ENCODE results near the gene IFNA13. TPM values are rescaled to one million over a fixed set of nuclear protein-coding genes. Genes with fewer than 3 reads are reported as not detected.

The IFNA13 gene
- total RNA-seq, 3 donors from 2014 or later, result not detected

GRCh38 chr9:21334701-21335632, 32.9 kb downstream of the IFNA13 start, which contains the start of gene KLHL9:
Gene KLHL9, minus strand, starts transcription at chr9:21335404. Its CDS starts 545 bp downstream, at chr9:21334859.
- H3K36me3 ChIP-seq, result no peaks in the 10 kb centered on the region
- no peaks in the 10 kb centered on the region for H3K9me3 ChIP-seq
- TF ChIP-seq CTCF (IDR thresholded peaks at IDR 0.05) (no peak), POLR2AphosphoS5 (IDR thresholded peaks at IDR 0.05) (peak; percentile 79 to 91 (median 84)), POLR2A (IDR thresholded peaks at IDR 0.05) (peak; percentile 52)
- peak within 1 kb of the TSS; percentile 98 to 99 for H3K27ac ChIP-seq
- peak within 1 kb of the TSS; percentile 83 to 96 (median 90) for H3K4me3 ChIP-seq
- intact Hi-C loops (cut with DNase I; ENCODE audit: low total_unique reads), result no loop called here
- H3K4me1 ChIP-seq, result peaks cover 3 to 19% of the 10 kb centered on the region in 2 donors
- H3K27me3 ChIP-seq, result no peaks in the 10 kb centered on the region
- peak; percentile 82 to 89 for DNase-seq (ENCODE audit: low spot score in 2 of 2)

DNA sequence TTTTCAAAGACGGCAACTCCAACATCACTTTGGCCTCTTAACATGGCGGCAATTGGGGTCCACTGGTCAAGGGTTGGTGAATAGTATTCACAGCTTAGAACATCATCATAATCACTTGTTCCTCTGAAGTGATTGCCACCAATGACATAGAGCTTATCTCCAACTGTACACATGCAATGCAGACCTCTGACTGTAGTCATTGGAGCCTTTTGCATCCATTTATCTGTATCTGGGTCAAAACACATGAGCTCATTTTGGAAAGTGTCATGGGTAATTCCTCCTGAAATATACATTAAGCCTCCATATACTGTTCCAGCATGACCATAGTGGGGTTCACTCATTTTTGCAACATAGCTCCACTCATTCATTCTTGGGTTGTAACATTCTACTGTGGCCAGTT, 34.6 kb downstream of the IFNA13 start:
- TF ChIP-seq POLR2AphosphoS5 (IDR thresholded peaks at IDR 0.05) (no peak), CTCF (IDR thresholded peaks at IDR 0.05) (no peak), POLR2A (IDR thresholded peaks at IDR 0.05) (no peak)
- intact Hi-C loops (cut with DNase I; ENCODE audit: low total_unique reads), result no loop called here

DNA sequence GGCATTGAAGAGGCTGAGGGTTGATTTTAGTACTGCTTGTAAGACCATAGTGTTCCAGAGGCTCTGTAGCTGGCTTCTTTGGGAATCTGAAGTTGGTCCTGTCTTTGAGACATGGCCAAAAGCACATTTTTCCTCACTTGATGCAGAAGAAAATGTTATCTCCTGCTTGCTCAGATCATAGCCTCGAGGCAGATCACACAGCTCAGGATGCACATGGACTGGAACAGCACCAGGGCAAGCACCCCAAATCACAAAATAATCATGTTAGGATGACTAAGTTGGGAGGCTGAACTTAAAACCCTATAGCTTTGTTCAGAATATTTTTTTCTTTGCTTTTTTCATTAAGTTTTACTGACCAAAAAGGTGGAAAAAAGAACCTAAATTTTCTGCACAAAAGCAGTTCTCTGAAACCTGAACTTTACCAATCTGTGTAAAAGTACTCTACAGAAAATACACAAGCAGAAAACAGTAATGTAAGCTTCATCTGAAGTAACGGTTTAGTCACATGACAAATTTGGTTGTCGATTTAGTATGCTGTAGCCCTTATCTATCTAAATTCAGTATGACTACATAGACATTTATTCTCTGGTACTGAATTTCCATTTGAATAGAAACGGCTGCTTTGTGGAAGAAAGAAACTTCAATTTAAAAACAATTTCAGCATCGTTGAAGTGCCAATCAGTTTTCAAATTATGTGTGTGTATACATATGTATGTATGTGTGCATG, 36.0 kb downstream of the IFNA13 start:
- H3K27me3 ChIP-seq, result no peaks in the 10 kb centered on the region
- TF ChIP-seq POLR2AphosphoS5 (IDR thresholded peaks at IDR 0.05) (no peak), POLR2A (IDR thresholded peaks at IDR 0.05) (no peak), CTCF (IDR thresholded peaks at IDR 0.05) (no peak)
- H3K36me3 ChIP-seq, result no peaks in the 10 kb centered on the region
- intact Hi-C loops (cut with DNase I; ENCODE audit: low total_unique reads), result no loop called here
- DNase-seq (ENCODE audit: low spot score in 2 of 2), result no peak
- no peak overlapping the region for H3K4me3 ChIP-seq
- H3K27ac ChIP-seq, result no peak overlapping the region
- H3K9me3 ChIP-seq, result no peaks in the 10 kb centered on the region
- peaks cover 3 to 19% of the 10 kb centered on the region in 2 donors for H3K4me1 ChIP-seq

More for the DNA sequence above, 34.6 kb downstream of the IFNA13 start:
- Histone ChIP-seq H3K4me1 (peaks cover 3 to 19% of the 10 kb centered on the region in 2 donors), H3K27ac (no peak overlapping the region), H3K36me3 (no peaks in the 10 kb centered on the region), H3K9me3 (no peaks in the 10 kb centered on the region), H3K4me3 (peak overlapping the region in 1 of 3 donors; percentile 96), H3K27me3 (no peaks in the 10 kb centered on the region)
- no peak for DNase-seq (ENCODE audit: low spot score in 2 of 2)

- Histone ChIP-seq H3K9me3 (no peaks in the 10 kb centered on the region), H3K27me3 (no peaks in the 10 kb centered on the region), H3K36me3 (no peaks in the 10 kb centered on the region), H3K27ac (no peak overlapping the region), H3K4me1 (peaks cover 3 to 5% of the 10 kb centered on the region in 2 donors), H3K4me3 (no peak overlapping the region)
- intact Hi-C loops (cut with DNase I; ENCODE audit: low total_unique reads), result loop anchor here (5.0 kb wide), 1 partner anchor 71 kb away; no protein-coding TSS in a partner anchor
- TF ChIP-seq POLR2AphosphoS5 (IDR thresholded peaks at IDR 0.05) (no peak), POLR2A (IDR thresholded peaks at IDR 0.05) (no peak), CTCF (IDR thresholded peaks at IDR 0.05) (peak in 2 of 3 donors; percentile 39 to 55)
- no peak for DNase-seq (ENCODE audit: low spot score in 2 of 2)
These were observed 41.2 kb downstream of the IFNA13 start for GRCh38 chr9:21326526-21327139.

Measured in breast epithelium (tissue), 4 donors.